Measurements from ENCODE around the gene CHKA. TPM values are rescaled to one million over a fixed set of nuclear protein-coding genes. Genes with fewer than 3 reads are reported as not detected.

Gene CHKA
- total and polyA plus RNA-seq, 2 of the 4 experiments (the other 2 are of a cell fraction), result 4.5 to 8.4 TPM

DNA sequence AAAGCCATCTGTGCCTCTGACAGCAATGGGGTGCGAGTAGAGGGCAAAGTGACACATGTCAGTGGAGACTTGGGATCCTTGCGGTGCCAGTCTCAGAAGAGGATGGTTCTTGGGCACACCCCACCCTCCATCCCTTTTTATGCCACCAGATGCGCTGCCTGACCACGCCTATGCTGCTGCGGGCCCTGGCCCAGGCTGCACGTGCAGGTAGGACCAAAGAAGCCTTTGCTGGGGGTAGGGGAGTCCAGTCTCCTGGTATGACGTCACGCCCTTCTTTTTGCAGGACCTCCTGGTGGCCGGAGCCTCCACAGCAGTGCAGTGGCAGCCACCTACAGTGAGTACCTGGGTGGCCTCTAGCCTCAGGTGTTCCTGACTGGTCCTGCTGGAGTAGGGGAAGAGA, 89.2 kb downstream of the CHKA start:
- BruUV-seq (replicated peaks), result no TSS peak
- TF ChIP-seq RCOR1 (IDR thresholded peaks at IDR 0.05; ENCODE audit: insufficient replicate concordance, low read length) (no peak), CHD1 (IDR thresholded peaks at IDR 0.05; ENCODE audit: low read depth, low read length) (no peak), SMC3 (IDR thresholded peaks at IDR 0.05; ENCODE audit: low read depth, low read length) (no peak), POLR2A (IDR thresholded peaks at IDR 0.05; ENCODE audit: low read depth, low read length) (no peak), FOS (IDR thresholded peaks at IDR 0.05; ENCODE audit: low read depth, low read length) (no peak), MXI1 (IDR thresholded peaks at IDR 0.05; ENCODE audit: borderline replicate concordance, low read depth, low read length) (no peak), MAFK (IDR thresholded peaks at IDR 0.05; ENCODE audit: low read depth, low read length) (no peak), MAZ (IDR thresholded peaks at IDR 0.05; ENCODE audit: borderline replicate concordance, low read depth, low read length) (no peak), BHLHE40 (IDR thresholded peaks at IDR 0.05; ENCODE audit: low read depth, low read length) (no peak), CEBPB (IDR thresholded peaks at IDR 0.05; ENCODE audit: low read depth, low read length) (no peak), RAD21 (IDR thresholded peaks at IDR 0.05; ENCODE audit: low read length) (no peak), NFE2L2 (IDR thresholded peaks at IDR 0.05; ENCODE audit: low read depth, low read length) (no peak)
- TF ChIP-seq, protein P1, sequence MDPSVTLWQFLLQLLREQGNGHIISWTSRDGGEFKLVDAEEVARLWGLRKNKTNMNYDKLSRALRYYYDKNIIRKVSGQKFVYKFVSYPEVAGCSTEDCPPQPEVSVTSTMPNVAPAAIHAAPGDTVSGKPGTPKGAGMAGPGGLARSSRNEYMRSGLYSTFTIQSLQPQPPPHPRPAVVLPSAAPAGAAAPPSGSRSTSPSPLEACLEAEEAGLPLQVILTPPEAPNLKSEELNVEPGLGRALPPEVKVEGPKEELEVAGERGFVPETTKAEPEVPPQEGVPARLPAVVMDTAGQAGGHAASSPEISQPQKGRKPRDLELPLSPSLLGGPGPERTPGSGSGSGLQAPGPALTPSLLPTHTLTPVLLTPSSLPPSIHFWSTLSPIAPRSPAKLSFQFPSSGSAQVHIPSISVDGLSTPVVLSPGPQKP (IDR thresholded peaks at IDR 0.05; ENCODE audit: borderline replicate concordance, low read depth, low read length), result no peak
- TF ChIP-seq, protein P2, sequence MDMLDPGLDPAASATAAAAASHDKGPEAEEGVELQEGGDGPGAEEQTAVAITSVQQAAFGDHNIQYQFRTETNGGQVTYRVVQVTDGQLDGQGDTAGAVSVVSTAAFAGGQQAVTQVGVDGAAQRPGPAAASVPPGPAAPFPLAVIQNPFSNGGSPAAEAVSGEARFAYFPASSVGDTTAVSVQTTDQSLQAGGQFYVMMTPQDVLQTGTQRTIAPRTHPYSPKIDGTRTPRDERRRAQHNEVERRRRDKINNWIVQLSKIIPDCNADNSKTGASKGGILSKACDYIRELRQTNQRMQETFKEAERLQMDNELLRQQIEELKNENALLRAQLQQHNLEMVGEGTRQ (IDR thresholded peaks at IDR 0.05; ENCODE audit: low read depth, low read length), result no peak

More for the DNA sequence above, 89.2 kb downstream of the CHKA start:
- no peak overlapping the region for H2BK120ac ChIP-seq (ENCODE audit: low read depth, low read length)
- peak overlapping the region; percentile 95 for H3K4me2 ChIP-seq (ENCODE audit: low read depth, low read length)
- H3K9ac ChIP-seq (ENCODE audit: low read depth, low read length), result no peak overlapping the region; the same call in 1 of the 2 replicates
- H2AFZ ChIP-seq (replicated peaks; ENCODE audit: low read length, poor library complexity), result no peak overlapping the region
- no peaks in the 10 kb centered on the region for H3K9me3 ChIP-seq (ENCODE audit: control insufficient read depth, insufficient read depth, low read length)
- H3K4ac ChIP-seq (ENCODE audit: low read depth, low read length), result peak overlapping the region; percentile 70
- ATAC-seq (ENCODE audit: low read depth), result no peak
- H3K27me3 ChIP-seq (ENCODE audit: control insufficient read depth, insufficient read depth, low read length), result no peaks in the 10 kb centered on the region
- H4K5ac ChIP-seq (ENCODE audit: low read depth, low read length), result no peak overlapping the region
- WGBS, 2 experiments (ENCODE audit: extremely low coverage in 2 of 2, insufficient read length in 1 of 2), result 100% methylated on average over 2 of the region's 9 CpGs; no CpG with 5 or more reads in 1 of the 2 experiments
- peak overlapping the region; percentile 32; the same call in 1 of the 2 replicates for H2AK5ac ChIP-seq (ENCODE audit: low read depth, low read length)
- no peak overlapping the region for H3K18ac ChIP-seq (ENCODE audit: low read depth, low read length)
- 0 out of 2 replicates have a peak overlapping the region, but pooled peaks have one; percentile 39 for H4K91ac ChIP-seq (ENCODE audit: insufficient read depth, low read depth, low read length)
- H3K9me1 ChIP-seq (ENCODE audit: insufficient read depth, low read length), result peaks cover 7% of the 10 kb centered on the region
- DNase-seq, result no peak
- no peak overlapping the region for H3K56ac ChIP-seq (ENCODE audit: extremely low read depth, insufficient read depth, low read length)
- no peak overlapping the region for H2BK5ac ChIP-seq (ENCODE audit: low read depth, low read length, poor library complexity, severe bottlenecking)
- no peak overlapping the region for H3K27ac ChIP-seq (ENCODE audit: insufficient read depth, low read length)
- CTCF ChIA-PET, result no interaction called here
- no peak overlapping the region for H2BK20ac ChIP-seq (ENCODE audit: low read depth, low read length)
- POLR2A ChIA-PET (ENCODE audit: unreplicated experiment), result interaction anchor here (0.6 kb wide), 1 partner anchor 18 kb away, joined by 3 read pairs; no protein-coding TSS in a partner anchor
- H3K14ac ChIP-seq (replicated peaks; ENCODE audit: low read depth, low read length), result peak overlapping the region; percentile 37; the same call in 1 of the 2 replicates
- H3K23ac ChIP-seq (ENCODE audit: low read depth, low read length), result no peak overlapping the region
- peaks cover 28% of the 10 kb centered on the region for H3K4me1 ChIP-seq (ENCODE audit: control insufficient read depth, insufficient read depth, low read length)
- intact Hi-C loops (cut with micrococcal nuclease), result no loop called here
- H4K20me1 ChIP-seq (ENCODE audit: insufficient read depth, low read length), result no peaks in the 10 kb centered on the region
- peak overlapping the region; percentile 73 for H2AK9ac ChIP-seq (replicated peaks; ENCODE audit: low read depth, low read length, poor library complexity)
- no peak overlapping the region for H3K4me3 ChIP-seq (ENCODE audit: insufficient read depth, low read depth, low read length)
- H3K79me1 ChIP-seq (ENCODE audit: low read depth in 1 of 2, low read length in 2 of 2), result peaks cover 29 to 55% of the 10 kb centered on the region in 2 experiments
- in situ Hi-C loops (cut with MboI; ENCODE audit: low sequenced_read_pairs), result no loop called here
- dilution Hi-C loops (cut with HindIII; ENCODE audit: low sequenced_read_pairs, unreplicated experiment), result no loop called here
- peak overlapping the region in 1 of 2 experiments; percentile 30; a peak in 1 of 4 replicates for H4K8ac ChIP-seq (ENCODE audit: low read depth in 2 of 2, low read length in 2 of 2)
- H2BK15ac ChIP-seq (ENCODE audit: low read depth, low read length), result no peak overlapping the region
- peaks cover 12% of the 10 kb centered on the region for H3K36me3 ChIP-seq (ENCODE audit: control insufficient read depth, insufficient read depth, low read length)

Measured in IMR-90 (cell line).